Stimulated activated CD4-positive, alpha-beta T cell treated with anti-CD3 and anti-CD28 coated beads, Interleukin-15, amount 100 ng/mL, for 24 hours (primary cell): ENCODE measurements around the gene RAB18.
"Not testable (repeated sequence)": the region's sequence is repeated elsewhere in the genome, so short reads cannot be mapped to it uniquely, and the experiment has no call there.

Source experiments
- DNase-seq: peaks from one replicate; pipeline ENCODE4 v3.0.0-alpha.2; 2020

The RAB18 gene

GRCh38 chr10:27505537-27505936 is 1.4 kb downstream of the RAB18 start:
- not testable (repeated sequence) for DNase-seq

- no peak for DNase-seq
Observed at GRCh38 chr10:27506280-27506679, 2.2 kb downstream of the RAB18 start.

DNA sequence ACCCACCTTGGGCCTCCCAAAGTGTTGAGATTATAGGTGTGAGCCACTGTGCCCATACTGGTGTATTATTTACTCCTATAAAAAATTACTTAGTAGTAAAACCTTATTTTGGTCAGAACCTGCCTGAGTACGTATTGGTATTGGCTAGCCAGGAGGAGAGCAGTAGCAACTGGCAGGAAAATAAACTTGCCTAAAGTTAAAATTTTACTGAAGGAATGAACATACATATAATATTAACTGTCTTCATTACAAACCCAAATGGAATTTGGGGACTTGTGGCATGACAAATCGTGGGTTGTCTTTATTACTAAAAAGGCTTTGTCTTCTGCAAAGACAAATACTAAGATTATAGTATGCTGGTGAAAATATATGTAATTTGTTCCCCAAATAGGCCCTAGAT is 8.4 kb downstream of the RAB18 start:
- DNase-seq: no peak

GRCh38 chr10:27513451-27514191 is 9.5 kb downstream of the RAB18 start:
- DNase-seq: no peak

DNA sequence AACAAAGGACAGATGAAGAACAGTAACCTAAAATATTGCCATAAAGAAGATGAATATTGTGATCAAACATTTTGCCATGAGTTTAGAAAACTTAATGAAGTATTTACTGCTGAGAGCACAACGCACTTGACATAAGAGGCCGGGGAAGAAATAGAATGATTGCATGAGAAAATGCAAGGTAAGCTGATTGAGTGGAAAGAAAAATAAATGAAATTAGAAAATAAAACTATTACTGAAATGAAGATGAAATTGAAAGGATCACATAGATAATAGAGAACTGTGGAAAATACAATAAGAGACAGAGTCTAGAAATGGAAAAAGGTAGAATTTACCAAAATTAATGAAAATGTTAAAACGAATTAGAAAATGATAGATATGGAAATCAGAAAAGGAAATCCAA is 10.1 kb downstream of the RAB18 start:
- no peak for DNase-seq

- no peak for DNase-seq
Observed at GRCh38 chr10:27518261-27518660, 14.2 kb downstream of the RAB18 start.

DNA sequence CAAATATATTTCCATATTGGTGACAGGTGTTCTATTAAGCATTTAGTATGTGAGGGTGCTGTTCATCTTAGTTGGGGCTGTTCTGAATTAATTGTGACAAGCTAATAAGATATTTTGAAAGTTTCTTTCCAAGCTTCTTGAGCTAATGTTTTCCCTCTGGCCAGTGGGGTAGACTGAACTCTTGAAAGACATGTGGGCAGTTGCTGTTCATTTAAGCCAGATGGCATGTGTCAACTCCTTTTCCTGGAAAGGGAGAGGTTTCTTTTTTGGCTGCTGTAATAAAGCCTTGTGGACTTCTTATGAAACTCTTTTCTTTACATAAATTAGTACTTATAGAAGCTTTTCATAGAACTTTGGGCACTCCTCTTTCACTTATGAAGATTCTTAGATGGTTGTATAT is 21.7 kb downstream of the RAB18 start:
- DNase-seq: no peak

DNA sequence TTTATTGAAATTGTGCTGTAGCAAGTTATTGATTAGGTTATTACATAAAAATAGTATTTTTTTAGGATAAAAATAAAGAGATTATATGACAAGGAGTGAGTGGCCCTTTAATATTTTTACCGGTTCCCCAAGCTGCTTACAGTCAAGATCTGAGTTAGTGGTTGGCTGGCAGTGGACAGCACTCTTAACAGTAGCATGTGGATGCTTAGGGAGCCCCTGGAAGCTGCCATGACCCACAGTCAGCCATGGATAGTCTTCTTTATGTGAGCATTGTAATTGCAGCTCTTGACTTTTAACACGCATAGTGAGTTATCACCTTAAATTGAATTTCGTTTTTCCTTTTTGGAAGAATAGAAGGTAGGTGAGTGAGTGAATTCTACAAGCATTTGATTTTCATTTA is 22.1 kb downstream of the RAB18 start:
- DNase-seq: no peak

DNA sequence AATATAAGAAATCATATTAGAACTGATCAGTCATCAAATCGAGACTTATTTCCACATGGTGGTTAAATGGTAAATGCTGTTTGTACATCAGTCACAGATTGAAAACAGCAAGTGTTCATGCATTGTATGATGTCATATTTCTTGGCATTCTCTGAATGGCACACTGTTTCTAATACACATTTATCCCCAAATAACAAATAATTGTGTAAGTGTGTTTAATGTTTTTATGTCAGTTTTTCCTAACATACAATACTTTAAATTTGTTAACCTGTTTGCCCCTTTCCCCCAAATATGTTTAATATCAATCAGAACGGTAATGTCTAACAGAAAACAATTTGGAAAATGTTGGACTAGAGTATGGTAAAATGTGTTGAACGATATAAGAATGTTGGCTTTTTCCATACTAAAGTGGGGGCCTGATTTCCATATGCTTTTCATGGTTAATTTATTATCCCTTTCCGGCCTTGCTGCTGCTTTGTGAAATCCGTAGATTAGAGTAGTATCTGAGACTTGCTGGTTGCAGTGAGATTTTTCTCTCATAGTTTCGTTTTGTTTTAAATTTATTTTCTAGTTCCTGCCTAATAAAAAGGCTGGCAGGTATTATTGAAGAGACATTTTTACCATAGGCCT is 23.7 kb downstream of the RAB18 start:
- no peak for DNase-seq

DNA sequence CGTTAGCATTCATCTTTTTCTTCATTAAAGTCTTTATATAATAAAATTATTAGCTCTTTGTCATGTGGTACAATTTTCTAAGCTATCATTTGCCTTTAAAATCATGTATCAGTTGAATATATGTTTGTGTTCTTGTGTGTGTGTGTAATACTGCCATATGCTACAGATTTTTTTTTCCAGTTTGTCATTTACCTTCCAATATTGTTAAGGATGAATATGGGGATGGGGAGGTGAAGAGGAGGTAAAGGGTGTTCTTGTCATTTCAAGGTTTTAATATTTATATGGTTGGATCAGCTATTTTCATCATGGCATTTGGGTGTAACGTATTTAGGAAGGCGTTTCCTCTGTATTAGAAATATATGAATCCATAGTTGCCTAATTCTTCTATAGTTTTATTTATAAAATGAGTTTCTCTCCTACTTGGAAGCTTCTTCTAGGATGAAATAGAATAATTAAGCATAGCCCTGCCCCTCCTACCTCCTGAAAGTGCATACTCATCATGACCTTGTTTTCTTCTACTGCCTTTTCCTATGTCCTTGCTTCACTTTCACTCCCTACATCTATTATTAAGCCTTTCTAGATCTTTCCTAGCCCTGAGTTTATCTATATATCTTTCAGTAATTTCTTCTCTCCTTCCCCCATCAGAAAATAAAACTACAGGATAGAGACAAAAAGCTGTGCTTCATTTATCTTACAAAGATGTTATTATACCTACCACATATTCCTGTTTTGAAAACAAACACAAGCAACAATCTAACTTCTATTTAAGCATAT is 25.1 kb downstream of the RAB18 start:
- DNase-seq: no peak

- no peak for DNase-seq
Observed at GRCh38 chr10:27530477-27530876, 26.4 kb downstream of the RAB18 start.

DNA sequence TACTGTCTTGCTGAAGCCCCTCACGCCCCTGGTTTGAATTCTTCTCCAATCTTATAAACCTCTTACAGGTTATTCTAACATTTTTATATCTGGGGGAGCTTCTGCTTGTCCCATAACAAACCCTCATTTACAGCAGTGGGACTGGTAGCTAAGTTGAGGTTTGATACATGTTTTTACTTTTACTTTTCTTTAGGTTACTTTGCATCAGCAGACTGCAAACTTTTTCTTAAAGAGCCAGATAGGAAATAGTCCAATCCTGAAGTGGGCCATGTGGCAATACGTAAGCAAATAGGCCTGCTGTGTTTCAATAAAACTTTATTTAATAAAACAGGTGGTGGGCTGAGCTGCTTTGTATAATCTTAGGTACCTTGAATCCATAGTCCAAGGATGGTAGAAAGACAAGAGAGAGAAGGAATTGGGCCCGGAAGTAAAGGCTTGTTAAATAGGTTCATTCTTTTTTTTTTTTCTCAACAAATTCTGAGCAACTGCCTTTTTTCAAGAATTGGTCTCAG is 27.3 kb downstream of the RAB18 start:
- no peak for DNase-seq

DNA sequence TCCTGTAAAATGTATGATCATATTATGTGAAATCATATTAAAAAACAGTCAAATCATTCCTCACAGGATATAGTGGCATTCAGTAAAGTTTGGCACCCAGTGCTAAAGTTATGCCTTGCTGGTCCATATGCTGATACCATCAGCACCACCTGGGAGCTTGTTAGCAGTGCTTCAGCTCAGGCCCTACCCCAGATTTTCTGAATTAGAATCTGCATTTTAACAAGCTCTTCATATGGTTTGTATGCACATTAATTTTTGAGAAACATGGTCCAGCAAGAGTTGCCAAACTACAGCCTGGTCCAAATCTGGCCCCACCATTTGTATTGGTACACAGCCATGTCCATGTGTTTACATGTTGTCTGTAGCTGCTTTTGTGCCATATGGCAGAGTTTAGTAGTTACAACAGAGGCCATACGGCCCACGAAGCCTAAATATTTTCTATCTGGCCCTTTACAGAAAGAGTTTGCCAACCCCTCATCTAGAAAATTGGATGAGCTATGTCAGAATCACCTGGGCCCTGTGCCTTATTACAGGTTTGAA is 30.1 kb downstream of the RAB18 start:
- DNase-seq: no peak

DNA sequence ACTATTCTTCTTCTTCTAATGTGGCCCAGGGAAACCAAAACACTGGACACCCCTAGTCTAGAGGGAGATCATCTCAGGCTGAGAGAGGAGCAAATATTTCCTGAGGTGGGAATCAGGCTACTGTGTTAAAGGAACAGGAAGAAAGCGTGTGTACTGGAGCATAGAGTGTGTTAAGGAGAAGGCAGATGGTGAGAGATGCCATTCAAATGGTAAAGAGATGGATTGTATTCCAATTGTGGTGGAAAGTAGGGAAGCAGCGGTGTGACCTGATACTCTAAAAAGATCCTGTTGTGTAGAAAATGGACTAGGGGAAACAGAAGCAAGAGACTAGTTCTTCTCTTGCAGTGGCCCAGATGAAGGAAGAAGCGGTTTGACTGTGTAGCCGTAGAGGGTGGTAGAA is 31.2 kb downstream of the RAB18 start:
- no peak for DNase-seq

DNA sequence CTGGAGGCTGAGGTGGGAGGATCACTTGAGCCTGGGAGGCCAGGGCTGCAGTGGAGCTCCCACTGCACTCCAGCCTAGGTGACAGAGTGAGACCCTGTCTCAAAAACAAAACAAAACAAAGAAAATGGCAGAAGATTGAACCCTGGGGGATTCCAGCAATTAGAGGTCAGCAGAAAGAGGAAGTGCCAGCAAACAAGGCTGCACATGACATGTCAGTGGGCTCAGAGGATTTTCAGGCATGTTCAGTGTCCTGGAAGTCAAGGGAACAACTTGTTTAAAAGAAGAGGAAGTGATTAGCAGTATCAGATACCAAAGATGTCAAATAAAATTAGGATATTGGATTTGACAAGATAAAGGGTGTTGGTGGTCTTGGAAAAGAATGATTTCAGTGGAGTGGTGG is 32.3 kb downstream of the RAB18 start:
- no peak for DNase-seq

- DNase-seq: no peak
Observed at GRCh38 chr10:27537166-27537565, 33.1 kb downstream of the RAB18 start.

DNA sequence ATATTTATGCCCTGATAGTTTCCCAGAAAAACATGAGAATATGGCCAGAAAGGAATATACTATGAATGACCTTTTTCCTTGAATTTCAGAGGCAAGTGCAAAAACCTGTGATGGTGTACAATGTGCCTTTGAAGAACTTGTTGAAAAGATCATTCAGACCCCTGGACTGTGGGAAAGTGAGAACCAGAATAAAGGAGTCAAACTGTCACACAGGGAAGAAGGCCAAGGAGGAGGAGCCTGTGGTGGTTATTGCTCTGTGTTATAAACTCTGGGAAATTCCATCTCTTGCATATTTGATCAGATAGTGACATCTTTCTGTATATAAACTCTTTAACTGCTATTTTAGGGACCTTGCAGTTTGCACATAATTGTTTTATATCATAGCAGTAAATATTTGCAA is 33.7 kb downstream of the RAB18 start:
- no peak for DNase-seq

GRCh38 chr10:27540672-27541071 is 36.6 kb downstream of the RAB18 start:
- DNase-seq: no peak

- DNase-seq: no peak
Observed at GRCh38 chr10:27541796-27542729, 38.0 kb downstream of the RAB18 start.

GRCh38 chr10:27542812-27543211 is 38.7 kb downstream of the RAB18 start:
- no peak for DNase-seq

DNA sequence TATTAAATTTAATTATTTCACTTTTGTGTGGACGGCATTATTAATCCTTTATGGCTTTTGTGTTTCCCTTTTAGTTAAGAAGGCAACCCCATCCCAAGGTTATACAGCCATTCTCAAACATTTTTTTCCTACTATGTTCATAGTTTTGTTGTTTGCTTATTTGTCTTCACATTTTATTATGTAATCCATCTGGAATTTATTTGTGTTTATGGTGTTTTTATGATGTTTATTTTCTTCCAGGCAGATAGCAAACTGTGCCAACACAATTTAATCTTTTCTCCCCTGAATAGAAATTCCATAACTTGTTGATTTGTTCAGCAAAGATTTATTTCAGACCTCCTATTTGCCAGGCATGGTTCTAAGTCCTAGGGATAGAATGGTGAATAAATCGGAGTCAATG is 42.9 kb downstream of the RAB18 start:
- no peak for DNase-seq

DNA sequence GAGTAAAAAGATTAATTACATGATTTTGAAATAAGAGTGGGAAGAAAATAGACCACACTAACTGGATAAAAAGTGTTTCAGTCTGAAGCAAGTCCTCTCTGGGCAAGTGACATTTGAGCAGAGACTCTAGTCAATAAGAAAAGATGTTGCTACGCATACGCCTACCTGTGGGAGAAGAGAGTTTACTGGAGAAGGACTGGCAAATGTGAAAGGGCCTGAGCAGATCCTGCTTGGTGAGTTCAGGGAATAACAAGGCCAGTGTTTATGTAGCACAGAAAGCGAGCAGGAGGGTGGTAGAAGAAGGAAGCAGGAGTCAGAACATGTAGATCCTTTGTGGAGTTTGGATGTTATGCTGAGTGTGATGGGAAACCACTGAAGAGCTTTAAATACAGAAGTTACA is 43.4 kb downstream of the RAB18 start:
- no peak for DNase-seq
